NCI-H2029 treated with DMSO at 0.1 percent for 48 hours (cell line): ENCODE measurements around the gene HHIP.
"Not testable (repeated sequence)": the region's sequence is repeated elsewhere in the genome, so short reads cannot be mapped to it uniquely, and the experiment has no call there.

Experiments used
- DNase-seq: peaks from one replicate; lab custom pipeline; 2025; lab: John Stamatoyannopoulos, UW

The HHIP gene

GRCh38 chr4:144754562-144755410 lies 108.8 kb downstream of the HHIP start:
- DNase-seq: no peak

- DNase-seq: no peak
Measured at GRCh38 chr4:144757969-144758368, 112.0 kb downstream of the HHIP start.

GRCh38 chr4:144768809-144769208 lies 122.9 kb downstream of the HHIP start:
- not testable (repeated sequence) for DNase-seq

- no peak for DNase-seq
Measured at GRCh38 chr4:144778364-144778763, 132.4 kb downstream of the HHIP start.

GRCh38 chr4:144782345-144782744 lies 136.4 kb downstream of the HHIP start:
- DNase-seq: no peak

- no peak for DNase-seq
Measured at GRCh38 chr4:144785961-144786360, 140.0 kb downstream of the HHIP start.

- DNase-seq: peak; percentile 5
Measured at GRCh38 chr4:144787365-144788258, 141.7 kb downstream of the HHIP start.

- no peak for DNase-seq
Measured at GRCh38 chr4:144788469-144788868, 142.5 kb downstream of the HHIP start.

GRCh38 chr4:144791933-144792332 lies 146.0 kb downstream of the HHIP start:
- not testable (repeated sequence) for DNase-seq
